Inflammatory macrophage treated with lipopolysaccharide for 4 hours (primary cell): ENCODE results near the gene PCDHA8.
"Not testable (repeated sequence)": the region's sequence is repeated elsewhere in the genome, so short reads cannot be mapped to it uniquely, and the experiment has no call there.

Source experiments
- DNase-seq: peaks from one replicate; pipeline ENCODE4 v3.0.0-alpha.2; 2020

Gene PCDHA8

GRCh38 chr5:140840978-140841962 lies at the start of gene PCDHA8:
PCDHA8 (plus strand) TSS chr5:140841187; CDS start chr5:140841322, 135 bp downstream.
- DNase-seq = no peak

GRCh38 chr5:140794595-140795258 lies 46.3 kb upstream of the PCDHA8 start, which contains the start of gene PCDHA2:
PCDHA2 (plus strand) TSS chr5:140794852.
- no peak for DNase-seq

GRCh38 chr5:140795259-140795641 lies 45.7 kb upstream of the PCDHA8 start:
- no peak for DNase-seq

GRCh38 chr5:140796072-140796717 lies 44.8 kb upstream of the PCDHA8 start:
- DNase-seq = not testable (repeated sequence)

- no peak for DNase-seq
Observed at GRCh38 chr5:140796718-140797095, 44.3 kb upstream of the PCDHA8 start.

GRCh38 chr5:140800816-140801493 lies 40.0 kb upstream of the PCDHA8 start, which contains the start of gene PCDHA3:
PCDHA3 (plus strand) TSS chr5:140801057.
- no peak for DNase-seq

GRCh38 chr5:140801494-140801841 lies 39.5 kb upstream of the PCDHA8 start:
- no peak for DNase-seq

- not testable (repeated sequence) for DNase-seq
Observed at GRCh38 chr5:140802381-140802780, 38.6 kb upstream of the PCDHA8 start.

- no peak for DNase-seq
Observed at GRCh38 chr5:140802781-140803271, 38.2 kb upstream of the PCDHA8 start.

GRCh38 chr5:140806834-140807775 lies 33.9 kb upstream of the PCDHA8 start, which contains the start of gene PCDHA4:
PCDHA4 (plus strand) TSS chr5:140807068.
- no peak for DNase-seq

- DNase-seq = not testable (repeated sequence)
Observed at GRCh38 chr5:140808241-140808888, 32.6 kb upstream of the PCDHA8 start.

GRCh38 chr5:140808889-140809291 lies 32.1 kb upstream of the PCDHA8 start:
- no peak for DNase-seq

GRCh38 chr5:140821375-140822280 lies 19.4 kb upstream of the PCDHA8 start, which contains the start of gene PCDHA5:
PCDHA5 (plus strand) TSS chr5:140821613.
- no peak for DNase-seq

GRCh38 chr5:140822281-140822629 lies 18.7 kb upstream of the PCDHA8 start:
- no peak for DNase-seq

GRCh38 chr5:140822969-140823368 lies 18.0 kb upstream of the PCDHA8 start:
- not testable (repeated sequence) for DNase-seq

- no peak for DNase-seq
Observed at GRCh38 chr5:140823475-140823874, 17.5 kb upstream of the PCDHA8 start.

- DNase-seq = no peak
Observed at GRCh38 chr5:140827704-140828361, 13.2 kb upstream of the PCDHA8 start, which contains the start of gene PCDHA6. PCDHA6 (plus strand) TSS chr5:140827960; CDS start chr5:140828092, 132 bp downstream.

GRCh38 chr5:140828362-140828737 lies 12.6 kb upstream of the PCDHA8 start:
- no peak for DNase-seq
